Activated CD8-positive, alpha-beta T cell treated with anti-CD3 and anti-CD28 coated beads, Interleukin-2, amount 10 ng/mL, durations not matched to agents 7 days and 5 days (primary cell): ENCODE data around the gene KIAA1958. TPM values are rescaled to one million over a fixed set of nuclear protein-coding genes. Genes with fewer than 3 reads are reported as not detected.

ENCODE experiments used
- ATAC-seq: fragments of 150-1000 bp; cut with Tn5 transposase; one replicate; pipeline ENCODE4 v1.10.0; 2021; ENCODE audit warnings: moderate library complexity
- CTCF ChIA-PET: fragments of 350-600 bp; sonication (Branson Sonifier 250); formaldehyde crosslinking; loops from one replicate; lab custom pipeline; 2021; ENCODE audit warnings: antibody characterized with exemption; lab: Charles Lee
- POLR2A ChIA-PET: fragments of 350-600 bp; sonication (Branson Sonifier 250); formaldehyde crosslinking; loops from one replicate; lab custom pipeline; 2021; ENCODE audit warnings: antibody characterized with exemption; lab: Charles Lee
- DNase-seq: peaks from one replicate; pipeline ENCODE4 v3.0.0-alpha.2; 2020
- H3K27ac Mint-ChIP-seq: one replicate; pipeline ENCODE4 v1.8.0; 2021; ENCODE audit warnings: mild to moderate bottlenecking, mixed read lengths
- H3K27me3 Mint-ChIP-seq: one replicate; pipeline ENCODE4 v1.8.0; 2021; ENCODE audit warnings: low read depth, mixed read lengths
- H3K36me3 Mint-ChIP-seq: one replicate; pipeline ENCODE4 v1.8.0; 2021; ENCODE audit warnings: low read depth, mixed read lengths
- H3K4me1 Mint-ChIP-seq: one replicate; pipeline ENCODE4 v1.8.0; 2021; ENCODE audit warnings: low read depth, mixed read lengths
- H3K4me3 Mint-ChIP-seq: one replicate; pipeline ENCODE4 v1.8.0; 2021; ENCODE audit warnings: mild to moderate bottlenecking, mixed read lengths
- H3K9me3 Mint-ChIP-seq: one replicate; pipeline ENCODE4 v1.8.0; 2022; ENCODE audit warnings: mixed read lengths; ENCODE audit not compliant: insufficient read depth
- total RNA-seq, 2 experiments: library from RNA; stranded (reverse); gene quantifications; one replicate each; pipeline ENCODE4 v1.2.3, GENCODE V29; 2021

KIAA1958 gene
- total RNA-seq, 2 experiments from 2014 or later, result 11.1 to 11.5 TPM

DNA sequence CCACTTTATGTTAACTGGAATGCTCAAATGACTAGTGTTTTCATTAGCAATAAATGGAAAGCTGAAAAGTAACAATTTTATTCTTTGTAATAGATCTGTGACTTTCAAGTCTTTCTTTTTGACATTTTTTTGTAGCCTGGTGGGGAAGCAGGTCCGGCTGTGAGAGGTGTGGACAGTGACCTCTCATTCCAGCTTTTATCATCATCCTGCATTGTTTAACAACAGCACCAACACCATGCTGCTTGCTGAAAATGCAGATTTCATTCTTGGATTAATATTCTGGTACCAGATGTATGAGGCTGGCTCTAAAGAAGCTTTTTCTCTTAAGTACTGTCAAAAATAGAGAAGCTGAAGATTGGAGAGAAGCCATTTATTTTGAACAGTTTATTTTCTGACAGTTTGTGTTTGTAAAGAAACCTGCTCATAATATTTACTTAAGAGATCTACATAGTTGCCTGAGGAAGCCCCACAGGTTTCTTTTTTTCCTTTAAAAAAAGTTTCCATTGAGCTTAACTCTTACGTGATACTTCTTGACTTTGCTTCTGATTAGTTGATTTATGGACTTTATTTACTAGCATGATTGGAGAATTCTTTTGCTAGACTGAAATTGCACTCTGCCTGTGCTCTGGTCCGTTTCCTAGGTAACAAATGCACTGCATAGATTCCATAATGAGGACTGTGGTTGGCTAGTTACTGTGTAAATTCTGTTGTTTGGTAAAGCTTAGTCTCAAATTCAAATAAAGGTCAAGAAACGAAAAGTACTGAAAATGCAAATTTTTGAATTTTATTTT is 3.4 kb downstream of the KIAA1958 start:
- no peak for ATAC-seq
- CTCF ChIA-PET, result interaction anchor here (1.0 to 1.4 kb wide), 2 partner anchors 129 to 228 kb away, joined by 3 to 4 read pairs; partner anchors contain the start of gene INIP
- Mint-ChIP-seq H3K27me3 (no peaks in the 10 kb centered on the region), H3K4me3 (no peak overlapping the region), H3K27ac (no peak overlapping the region), H3K9me3 (peaks cover 21% of the 10 kb centered on the region), H3K36me3 (peaks cover 34% of the 10 kb centered on the region), H3K4me1 (peaks cover 37% of the 10 kb centered on the region)
- DNase-seq, result no peak
- POLR2A ChIA-PET, result interaction anchor here (0.6 to 1.9 kb wide), 2 partner anchors 111 to 245 kb away, joined by 3 to 5 read pairs; partner anchors contain the start of gene HSDL2

DNA sequence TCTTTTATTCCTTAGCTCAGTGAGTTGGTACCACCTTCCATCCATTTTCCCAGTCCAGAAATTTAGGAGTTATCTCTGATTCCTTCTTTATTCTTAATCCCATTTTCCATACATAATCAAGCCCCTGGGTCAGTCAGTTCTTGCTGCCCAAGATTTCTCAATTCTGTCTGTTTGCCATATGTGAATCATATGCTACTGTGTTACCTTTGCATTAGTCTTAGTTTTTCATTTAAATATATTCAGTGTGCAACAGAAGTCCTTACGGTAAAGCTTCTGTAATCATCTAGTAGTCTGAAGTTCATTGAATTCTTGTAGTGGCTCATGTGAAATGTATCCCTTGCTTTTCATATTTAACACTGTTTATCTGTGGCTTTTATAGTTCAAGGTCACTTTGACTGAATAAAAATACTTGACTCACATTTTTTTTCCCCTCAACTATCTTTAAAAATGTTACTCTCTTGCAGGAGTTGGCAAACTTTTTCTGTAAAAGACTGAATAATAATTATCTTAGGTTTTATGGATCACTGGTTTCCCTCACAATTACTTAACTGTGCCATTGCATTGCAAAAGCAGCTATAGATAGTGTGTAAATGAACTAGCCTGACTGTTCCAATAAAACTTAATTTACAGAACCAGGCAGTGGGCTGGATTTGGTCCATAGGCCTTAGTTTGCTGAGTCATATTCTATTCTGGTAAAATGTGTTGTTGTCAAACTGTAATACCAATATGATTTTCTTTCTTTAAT is 6.9 kb downstream of the KIAA1958 start:
- Mint-ChIP-seq H3K4me1 (peaks cover 15% of the 10 kb centered on the region), H3K4me3 (no peak overlapping the region), H3K27me3 (no peaks in the 10 kb centered on the region), H3K9me3 (peaks cover 24% of the 10 kb centered on the region), H3K36me3 (peaks cover 46% of the 10 kb centered on the region), H3K27ac (no peak overlapping the region)
- ChIA-PET CTCF (no interaction called here), POLR2A (no interaction called here)
- no peak for DNase-seq
- ATAC-seq, result no peak

DNA sequence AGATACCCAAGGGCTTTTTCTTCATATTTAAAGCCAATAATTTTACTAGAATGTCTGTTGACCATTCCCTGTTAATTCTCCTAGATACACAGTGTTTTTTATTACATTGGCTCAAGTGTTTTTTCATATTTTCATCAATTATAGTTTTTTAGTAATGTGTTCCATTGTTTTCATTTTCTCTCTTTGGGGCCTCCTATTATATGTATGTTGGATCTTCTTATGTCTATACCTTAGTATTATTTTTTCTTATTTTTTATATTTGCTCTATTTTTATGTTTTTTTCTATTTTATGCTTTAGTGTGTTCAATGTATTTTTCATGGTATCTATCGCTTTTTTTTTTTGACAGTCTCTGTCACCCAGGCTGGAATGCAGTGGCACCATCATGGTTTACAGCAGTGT is 7.5 kb downstream of the KIAA1958 start:
- H3K4me3 Mint-ChIP-seq, result no peak overlapping the region
- POLR2A ChIA-PET, result no interaction called here
- peaks cover 46% of the 10 kb centered on the region for H3K36me3 Mint-ChIP-seq
- ATAC-seq (no peak), DNase-seq (no peak)
- H3K27ac Mint-ChIP-seq, result no peak overlapping the region
- H3K27me3 Mint-ChIP-seq, result no peaks in the 10 kb centered on the region
- CTCF ChIA-PET, result no interaction called here
- H3K9me3 Mint-ChIP-seq, result peaks cover 24% of the 10 kb centered on the region
- H3K4me1 Mint-ChIP-seq, result peaks cover 10% of the 10 kb centered on the region

DNA sequence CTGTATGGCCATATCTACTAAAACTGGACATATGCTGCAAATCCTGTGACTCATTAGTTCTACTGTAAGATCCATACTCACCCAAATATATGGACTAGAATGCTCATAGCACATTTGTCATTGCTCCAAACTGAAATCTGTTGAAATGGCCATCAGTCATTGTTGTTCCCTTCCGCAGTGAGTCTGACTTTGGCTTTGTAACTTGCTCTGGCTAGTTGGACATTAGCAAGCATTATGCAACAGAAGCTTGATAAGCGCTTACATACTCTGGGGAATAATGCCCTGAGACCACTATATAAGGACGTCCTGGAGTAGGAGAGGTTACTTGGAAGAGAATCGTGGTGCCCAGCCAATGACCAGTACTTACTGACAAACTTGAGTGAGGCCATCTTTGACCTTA is 9.0 kb downstream of the KIAA1958 start:
- ATAC-seq, result no peak
- ChIA-PET POLR2A (interaction anchor here (1.3 kb wide), 1 partner anchor 9 kb away, joined by 4 read pairs; the partner anchor contains the start of gene KIAA1958), CTCF (no interaction called here)
- Mint-ChIP-seq H3K4me1 (peaks cover 3% of the 10 kb centered on the region), H3K4me3 (no peak overlapping the region), H3K27ac (no peak overlapping the region), H3K36me3 (peaks cover 44% of the 10 kb centered on the region), H3K9me3 (peaks cover 24% of the 10 kb centered on the region), H3K27me3 (no peaks in the 10 kb centered on the region)
- DNase-seq, result no peak

DNA sequence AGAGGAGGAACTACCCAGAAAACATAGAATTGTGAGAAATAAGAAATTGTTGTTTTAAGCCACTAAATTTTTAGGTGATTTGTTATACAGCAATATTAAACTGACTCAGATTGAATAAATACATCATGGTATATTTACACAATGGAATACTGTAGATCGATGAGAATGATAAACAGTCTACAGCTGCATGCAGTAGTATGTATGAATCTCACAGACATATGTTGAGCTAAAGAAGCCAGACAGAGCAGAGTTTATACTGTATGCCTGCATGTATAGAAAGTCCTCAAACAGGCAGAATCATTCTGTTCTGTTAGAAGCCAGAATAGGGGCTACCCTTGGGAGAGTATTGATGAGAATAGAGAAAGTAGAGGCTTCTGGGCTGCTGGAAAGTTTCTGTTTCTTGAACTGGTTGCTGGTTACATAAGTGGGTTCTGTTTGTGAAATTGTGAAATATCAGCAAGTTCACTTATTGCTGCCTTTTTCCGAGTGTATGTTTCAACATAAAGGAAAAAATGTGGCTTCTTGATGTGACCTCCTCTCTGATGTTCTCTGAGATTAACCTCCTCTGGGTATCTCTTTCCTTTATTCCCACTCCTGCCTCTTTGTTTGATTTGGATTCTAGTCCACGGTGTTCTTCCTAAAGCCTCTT is 9.6 kb downstream of the KIAA1958 start:
- no peaks in the 10 kb centered on the region for H3K27me3 Mint-ChIP-seq
- DNase-seq, result no peak
- no peak for ATAC-seq
- peaks cover 24% of the 10 kb centered on the region for H3K9me3 Mint-ChIP-seq
- peaks cover 2% of the 10 kb centered on the region for H3K4me1 Mint-ChIP-seq
- CTCF ChIA-PET, result no interaction called here
- no peak overlapping the region for H3K4me3 Mint-ChIP-seq
- POLR2A ChIA-PET, result interaction anchor here (1.3 kb wide), 1 partner anchor 10 kb away, joined by 4 read pairs; the partner anchor contains the start of gene KIAA1958
- no peak overlapping the region for H3K27ac Mint-ChIP-seq
- peaks cover 44% of the 10 kb centered on the region for H3K36me3 Mint-ChIP-seq

DNA sequence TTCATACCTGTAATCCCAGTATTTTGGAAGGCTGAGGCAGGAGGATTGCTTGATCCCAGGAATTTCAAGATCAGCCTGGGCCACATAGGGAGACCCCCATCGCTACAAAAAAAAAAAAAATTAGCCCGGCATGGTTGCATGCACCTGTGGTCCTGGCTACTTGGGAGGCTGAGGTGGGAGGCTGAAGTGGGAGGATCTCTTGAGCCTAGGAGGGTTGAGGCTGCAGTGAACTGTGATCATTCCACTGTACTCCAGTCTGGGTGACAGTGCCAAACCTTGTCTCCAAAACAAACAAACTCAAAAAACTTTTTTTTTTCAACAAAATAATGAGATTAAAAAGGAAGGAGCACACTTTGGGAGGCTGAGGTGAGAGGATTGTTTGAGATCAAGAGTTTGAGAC is 14.2 kb downstream of the KIAA1958 start:
- ChIA-PET CTCF (no interaction called here), POLR2A (no interaction called here)

DNA sequence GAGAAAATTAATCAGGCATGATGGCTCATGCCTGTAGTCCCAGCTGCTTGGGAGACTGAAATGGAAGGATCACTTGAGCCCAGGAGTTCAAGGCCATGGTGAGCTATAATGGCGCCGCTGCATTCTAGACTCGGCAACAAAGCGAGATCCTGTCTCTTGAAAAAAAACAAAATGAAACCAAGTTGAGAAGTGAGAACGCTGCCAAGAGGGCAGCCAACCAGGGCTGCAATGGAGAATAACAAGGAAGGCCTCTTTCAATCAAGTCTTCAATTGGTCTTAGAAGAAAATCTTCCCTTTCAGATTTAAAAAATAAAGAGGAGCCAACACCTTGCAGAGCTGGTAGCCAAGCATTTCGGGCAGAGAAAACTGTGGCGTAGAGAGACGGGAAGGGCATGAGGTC is 14.7 kb downstream of the KIAA1958 start:
- H3K9me3 Mint-ChIP-seq, result no peaks in the 10 kb centered on the region
- no peak for DNase-seq

More for the DNA sequence above, 14.2 kb downstream of the KIAA1958 start:
- no peak for DNase-seq
- no peaks in the 10 kb centered on the region for H3K4me1 Mint-ChIP-seq
- H3K36me3 Mint-ChIP-seq, result peaks cover 6% of the 10 kb centered on the region
- no peak for ATAC-seq
- no peak overlapping the region for H3K4me3 Mint-ChIP-seq
- no peaks in the 10 kb centered on the region for H3K9me3 Mint-ChIP-seq
- no peak overlapping the region for H3K27ac Mint-ChIP-seq
- H3K27me3 Mint-ChIP-seq, result no peaks in the 10 kb centered on the region

DNA sequence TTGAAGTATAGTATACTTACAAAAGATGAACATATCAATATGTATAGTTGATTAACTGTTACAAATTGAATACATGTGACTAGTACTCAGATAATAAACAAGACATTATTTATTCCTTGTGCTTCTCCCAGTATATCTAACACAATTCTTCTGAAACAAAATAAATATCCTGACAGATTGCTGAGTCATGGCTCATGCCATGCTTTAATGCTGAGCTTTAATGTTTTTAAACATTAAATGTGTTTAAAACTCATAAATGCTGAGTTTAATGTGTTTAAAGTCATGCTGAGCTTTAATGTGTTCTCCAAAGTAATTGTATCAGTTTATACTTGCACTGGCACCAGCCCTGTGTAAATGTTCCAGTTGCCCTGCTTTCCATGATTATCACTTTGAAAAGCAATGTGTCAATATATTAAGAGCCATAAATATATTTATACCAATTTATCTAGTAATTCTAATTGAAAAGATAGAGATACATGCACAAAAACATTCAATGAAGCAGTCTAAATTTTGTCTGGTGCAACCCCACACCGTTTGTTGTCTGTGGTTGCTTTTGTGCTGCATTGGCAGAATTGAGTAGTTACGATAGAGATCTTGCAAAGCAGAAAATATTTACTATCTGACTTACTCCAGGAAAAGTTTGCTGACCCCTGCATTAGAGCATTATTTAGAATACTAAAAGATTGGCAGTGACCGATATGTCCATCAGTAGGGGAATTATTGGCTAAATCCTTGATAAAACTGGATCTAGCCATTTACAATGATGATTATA is 15.7 kb downstream of the KIAA1958 start:
- Mint-ChIP-seq H3K9me3 (no peaks in the 10 kb centered on the region), H3K4me3 (no peak overlapping the region), H3K4me1 (no peaks in the 10 kb centered on the region), H3K27ac (no peak overlapping the region), H3K27me3 (no peaks in the 10 kb centered on the region), H3K36me3 (peaks cover 3% of the 10 kb centered on the region)
- no peak for ATAC-seq
- DNase-seq, result no peak
- POLR2A ChIA-PET, result no interaction called here
- CTCF ChIA-PET, result no interaction called here

More for the DNA sequence above, 14.7 kb downstream of the KIAA1958 start:
- ATAC-seq, result no peak
- peaks cover 5% of the 10 kb centered on the region for H3K36me3 Mint-ChIP-seq
- CTCF ChIA-PET, result no interaction called here
- H3K4me3 Mint-ChIP-seq, result no peak overlapping the region
- no peak overlapping the region for H3K27ac Mint-ChIP-seq
- POLR2A ChIA-PET, result no interaction called here
- H3K4me1 Mint-ChIP-seq, result no peaks in the 10 kb centered on the region
- no peaks in the 10 kb centered on the region for H3K27me3 Mint-ChIP-seq

DNA sequence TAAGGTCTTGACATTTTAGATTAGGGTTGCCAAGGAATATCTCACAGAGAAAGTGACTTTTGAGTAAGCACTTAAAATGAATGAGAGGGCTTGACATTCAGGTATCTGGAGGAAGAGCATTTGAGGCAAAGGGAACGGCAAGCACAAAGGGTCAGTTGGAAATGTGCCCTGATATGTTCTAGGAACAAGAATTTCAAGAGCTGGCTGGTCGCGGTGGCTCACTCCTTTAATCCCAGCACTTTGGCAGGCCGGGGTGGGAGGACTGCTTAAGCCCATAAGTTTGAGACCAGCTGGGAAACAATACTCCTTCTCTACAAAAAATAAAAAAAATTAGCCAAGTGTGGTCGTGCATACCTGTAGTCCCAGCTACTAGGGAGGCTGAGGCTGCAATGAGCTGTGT is 16.5 kb downstream of the KIAA1958 start:
- ChIA-PET POLR2A (no interaction called here), CTCF (interaction anchor here (1.0 kb wide), 1 partner anchor 144 kb away, joined by 5 read pairs; no protein-coding TSS in a partner anchor)

DNA sequence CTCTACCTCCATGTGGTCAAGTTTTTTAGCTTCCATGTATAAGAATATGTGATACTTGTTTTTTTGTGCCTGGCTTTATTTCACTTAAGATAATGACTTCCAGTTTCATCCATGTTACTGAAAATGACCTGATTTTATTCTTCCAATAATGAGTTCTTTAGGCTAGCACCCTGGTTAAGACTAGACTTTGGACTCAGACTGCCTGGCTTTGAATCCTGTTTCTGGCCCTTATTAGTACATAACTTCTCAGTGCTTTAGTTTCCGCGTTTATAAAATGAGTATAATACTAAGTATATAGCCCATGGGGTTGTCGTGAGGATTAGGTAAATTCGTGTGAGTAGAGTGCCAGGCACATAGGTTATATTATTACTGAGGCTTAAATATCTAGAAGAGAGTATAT is 18.5 kb downstream of the KIAA1958 start:
- ATAC-seq (no peak), DNase-seq (no peak)
- H3K27ac Mint-ChIP-seq, result no peak overlapping the region
- ChIA-PET CTCF (no interaction called here), POLR2A (no interaction called here)
- H3K4me3 Mint-ChIP-seq, result no peak overlapping the region
- no peaks in the 10 kb centered on the region for H3K9me3 Mint-ChIP-seq
- no peaks in the 10 kb centered on the region for H3K36me3 Mint-ChIP-seq
- no peaks in the 10 kb centered on the region for H3K4me1 Mint-ChIP-seq
- no peaks in the 10 kb centered on the region for H3K27me3 Mint-ChIP-seq

More for the DNA sequence above, 16.5 kb downstream of the KIAA1958 start:
- Mint-ChIP-seq H3K27ac (no peak overlapping the region), H3K4me3 (no peak overlapping the region), H3K9me3 (no peaks in the 10 kb centered on the region), H3K27me3 (no peaks in the 10 kb centered on the region), H3K4me1 (no peaks in the 10 kb centered on the region), H3K36me3 (no peaks in the 10 kb centered on the region)
- ATAC-seq (no peak), DNase-seq (no peak)

DNA sequence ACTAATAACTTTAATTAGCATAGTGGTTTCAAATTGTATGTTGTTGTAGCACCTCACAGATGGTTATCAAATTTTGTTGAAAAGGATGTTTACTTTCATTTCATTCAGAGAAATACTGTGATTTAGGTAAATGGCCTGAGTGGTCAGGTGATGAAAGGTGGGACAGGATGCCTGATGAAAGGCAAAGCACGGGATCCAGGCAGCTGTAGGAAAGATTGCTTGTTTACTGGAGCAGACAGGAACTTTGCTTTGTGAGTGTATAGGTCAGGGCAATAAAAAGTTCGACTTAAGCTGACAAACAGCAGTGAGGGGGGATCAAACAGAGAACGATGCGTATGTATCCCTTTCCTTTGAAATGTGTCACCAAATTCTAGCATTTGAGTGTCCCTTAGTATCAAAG is 19.0 kb downstream of the KIAA1958 start:
- ATAC-seq, result no peak
- H3K27ac Mint-ChIP-seq, result no peak overlapping the region
- H3K4me1 Mint-ChIP-seq, result no peaks in the 10 kb centered on the region
- CTCF ChIA-PET, result no interaction called here
- no peaks in the 10 kb centered on the region for H3K9me3 Mint-ChIP-seq
- H3K4me3 Mint-ChIP-seq, result no peak overlapping the region
- H3K27me3 Mint-ChIP-seq, result no peaks in the 10 kb centered on the region
- no peaks in the 10 kb centered on the region for H3K36me3 Mint-ChIP-seq
- POLR2A ChIA-PET, result no interaction called here
- DNase-seq, result no peak
